Measurements from ENCODE around the gene DNASE1L2. TPM values are rescaled to one million over a fixed set of nuclear protein-coding genes. Genes with fewer than 3 reads are reported as not detected.

The DNASE1L2 gene
- total RNA-seq, 1 donor from 2014 or later: 1.7 TPM

- DNase-seq: no peak
Observed at GRCh38 chr16:2270588-2271470, 34.6 kb downstream of the DNASE1L2 start.

- no peak for DNase-seq
Observed at GRCh38 chr16:2271848-2272461, 35.7 kb downstream of the DNASE1L2 start.

DNA sequence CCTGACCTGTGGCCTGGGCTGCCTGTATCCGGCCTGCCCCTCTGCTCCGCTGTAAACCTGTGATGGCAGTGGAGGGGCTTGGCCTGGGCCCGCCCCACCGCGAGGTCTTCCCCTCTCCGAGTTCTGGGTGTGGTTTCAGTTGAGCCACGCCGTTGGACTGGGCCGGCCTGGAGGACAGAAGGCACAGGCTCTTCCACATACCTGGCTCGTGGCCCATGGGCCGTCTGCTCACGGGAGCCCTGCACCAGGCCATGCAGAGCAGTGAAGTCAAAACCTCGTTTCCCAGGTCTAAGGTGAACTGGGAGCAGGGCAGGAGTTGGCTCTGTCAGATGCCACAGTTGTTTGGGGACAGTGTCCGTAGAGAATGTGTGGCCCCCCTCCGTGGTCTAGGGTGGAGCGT lies 37.2 kb downstream of the DNASE1L2 start:
- no peak for DNase-seq

- DNase-seq: no peak
Observed at GRCh38 chr16:2273931-2274330, 37.7 kb downstream of the DNASE1L2 start.

GRCh38 chr16:2275476-2276367 lies 39.5 kb downstream of the DNASE1L2 start:
- DNase-seq: no peak

DNA sequence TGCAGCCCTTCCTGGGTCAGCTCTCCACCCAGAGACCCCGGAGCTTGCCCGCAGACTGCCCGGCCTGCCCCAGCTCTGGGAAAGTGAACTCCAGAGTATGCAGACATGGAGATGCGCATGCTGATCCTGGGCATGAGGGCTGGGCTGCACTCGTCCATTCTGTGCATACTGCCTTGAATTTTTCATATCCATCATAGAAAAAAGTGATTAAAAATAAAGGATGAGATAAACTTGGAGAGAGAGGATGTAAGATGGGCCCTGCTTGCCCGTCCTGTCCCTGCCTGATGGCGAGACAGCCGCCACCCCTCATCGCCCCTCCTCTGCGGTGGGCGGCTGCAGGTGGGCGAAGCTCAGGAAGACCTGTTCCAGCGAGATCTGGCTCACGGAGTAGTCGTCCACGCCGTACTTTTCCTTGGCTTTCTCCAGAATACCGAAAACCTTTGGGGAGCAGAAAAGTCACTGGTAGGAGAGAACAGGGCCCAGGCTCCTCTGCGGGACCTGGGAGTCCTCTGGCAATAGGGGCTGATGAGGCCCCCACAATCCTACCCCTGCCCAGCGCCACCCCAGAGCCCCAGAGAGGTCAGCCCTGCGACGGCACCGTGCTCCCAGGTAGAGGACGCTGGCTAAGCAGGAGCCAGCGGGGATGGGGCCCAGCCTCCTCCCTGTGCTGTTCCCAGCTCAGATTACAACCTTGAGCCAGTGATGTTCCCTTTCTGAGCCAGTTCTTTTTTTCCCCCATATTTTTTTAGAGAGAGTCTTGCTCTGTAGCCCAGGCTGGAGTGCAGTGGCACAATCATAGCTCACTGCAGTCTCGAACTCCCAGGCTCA lies 40.3 kb downstream of the DNASE1L2 start:
- DNase-seq: no peak

DNA sequence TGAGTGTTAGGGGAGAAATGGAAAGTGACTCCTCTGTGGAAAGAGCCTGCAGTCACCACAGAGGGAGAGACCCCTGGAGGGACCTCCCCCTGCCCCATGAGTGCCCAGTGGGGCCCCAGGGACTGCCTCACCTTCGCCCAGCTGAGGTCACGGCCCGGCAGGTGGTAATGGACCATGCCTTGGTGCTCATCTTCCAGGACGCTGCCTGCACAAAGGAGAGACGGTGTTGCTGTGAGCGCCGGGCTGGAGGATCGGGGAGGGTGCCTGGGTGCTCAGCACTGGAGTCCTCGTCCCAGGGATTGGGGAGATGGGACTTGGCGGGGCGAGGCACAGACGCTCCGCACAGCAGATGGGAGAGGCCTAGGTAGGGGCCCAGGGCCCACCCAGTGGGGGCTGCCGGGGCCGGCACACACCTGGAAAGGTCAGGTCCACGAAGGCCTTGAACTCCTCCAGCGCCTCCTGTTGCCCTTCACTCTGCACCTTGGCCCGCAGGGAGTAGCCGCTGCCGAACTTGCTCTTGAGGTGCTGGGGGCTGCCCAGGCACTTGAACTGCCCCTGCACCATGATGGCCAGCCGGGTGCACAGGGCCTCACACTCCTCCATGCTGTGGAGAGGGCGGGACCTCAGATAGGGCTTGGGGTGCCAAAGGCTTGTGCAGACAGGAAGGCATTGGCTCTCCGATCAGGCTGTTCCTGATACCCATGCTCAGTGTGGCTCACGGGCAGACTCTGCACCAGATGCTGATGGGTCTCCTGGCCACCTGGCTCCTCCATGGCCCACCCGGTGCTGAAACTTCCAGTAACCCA lies 41.4 kb downstream of the DNASE1L2 start:
- no peak for DNase-seq

GRCh38 chr16:2278272-2278608 lies 42.0 kb downstream of the DNASE1L2 start:
- DNase-seq: no peak

DNA sequence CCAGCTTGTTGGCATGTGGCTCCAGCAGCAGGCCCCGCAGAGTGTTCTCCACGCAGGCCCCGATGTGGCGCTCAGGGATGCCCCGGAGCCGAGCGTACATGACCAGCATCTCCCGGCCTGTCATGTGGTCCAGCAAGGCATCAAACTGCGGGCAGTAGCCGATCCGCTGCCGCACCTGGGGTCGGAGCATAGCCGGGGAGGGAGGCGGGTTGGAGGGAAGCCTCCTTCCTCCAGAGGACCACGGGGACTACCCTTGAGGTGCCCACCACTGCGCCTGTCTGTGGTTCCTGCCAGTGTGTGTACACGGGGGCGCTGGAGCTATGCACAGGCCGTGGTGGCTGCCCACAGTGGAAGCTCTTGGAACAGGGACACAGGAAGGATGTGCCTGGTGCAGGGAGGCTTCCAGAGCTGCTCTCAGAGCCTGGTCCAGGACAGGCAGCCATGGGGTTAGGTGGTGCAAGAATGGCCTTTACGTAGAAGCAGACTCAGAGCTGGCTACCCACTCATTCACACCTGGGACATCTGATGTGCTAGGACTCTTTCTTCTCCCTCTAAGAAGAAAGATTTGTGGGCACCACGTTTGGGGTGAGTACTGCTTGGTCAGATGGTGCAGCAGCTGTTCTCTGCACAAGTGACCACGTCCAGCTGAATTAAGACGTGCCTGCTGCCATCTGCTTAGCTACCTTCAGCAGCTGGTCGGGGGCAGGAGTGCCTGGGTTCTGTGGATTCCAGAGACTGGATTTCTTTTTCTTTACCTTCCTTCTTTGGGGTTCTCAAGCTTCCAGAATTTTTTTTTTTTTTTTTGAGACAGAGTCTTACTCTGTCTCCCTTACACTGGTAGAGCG lies 42.9 kb downstream of the DNASE1L2 start:
- no peak for DNase-seq

GRCh38 chr16:2280461-2280860 lies 44.2 kb downstream of the DNASE1L2 start:
- DNase-seq: no peak

GRCh38 chr16:2280981-2281542 lies 44.8 kb downstream of the DNASE1L2 start:
- DNase-seq: no peak

- DNase-seq: no peak
Observed at GRCh38 chr16:2282262-2282661, 46.0 kb downstream of the DNASE1L2 start.

GRCh38 chr16:2282866-2283555 lies 46.8 kb downstream of the DNASE1L2 start:
- no peak for DNase-seq

DNA sequence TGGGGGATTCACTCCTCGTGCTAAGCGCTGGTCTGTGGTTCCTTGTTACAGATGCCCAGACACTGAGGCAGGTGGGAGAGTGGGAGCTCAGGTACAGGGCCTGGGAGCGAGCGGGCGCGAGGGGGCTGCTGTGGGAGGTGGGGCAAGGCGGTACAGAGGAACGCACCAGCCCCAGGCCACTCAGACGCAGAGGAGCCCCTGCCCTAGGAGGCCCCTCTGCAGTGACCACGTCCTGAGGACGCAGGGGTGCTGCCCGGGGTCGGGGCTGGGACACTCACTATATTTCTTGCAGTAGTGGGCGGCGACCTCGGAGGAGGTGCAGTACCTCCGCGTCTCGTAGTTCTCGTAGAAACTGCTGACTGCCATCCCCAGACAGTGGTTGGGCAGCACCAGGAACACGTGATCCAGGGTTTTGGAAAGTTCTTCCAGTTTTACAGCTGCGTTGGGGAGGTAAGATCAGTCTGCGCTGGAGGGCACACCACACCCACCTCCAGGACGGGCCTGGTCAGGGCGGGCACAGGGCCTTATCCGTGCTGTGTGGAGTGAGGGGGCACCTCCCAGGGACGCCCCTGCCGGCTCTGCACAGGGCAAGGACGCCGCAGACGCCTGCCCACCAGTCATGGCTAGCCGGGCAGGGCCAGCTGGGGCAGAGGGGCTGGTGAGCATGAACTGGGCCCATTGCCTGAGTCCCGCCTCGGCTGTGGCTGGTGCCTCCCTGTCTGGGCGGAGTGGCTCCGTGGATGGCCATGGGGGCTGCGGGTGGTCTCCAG lies 47.9 kb downstream of the DNASE1L2 start:
- no peak for DNase-seq

- no peak for DNase-seq
Observed at GRCh38 chr16:2284797-2285576, 48.7 kb downstream of the DNASE1L2 start.

- DNase-seq: no peak
Observed at GRCh38 chr16:2285731-2286191, 49.5 kb downstream of the DNASE1L2 start.

- no peak for DNase-seq
Observed at GRCh38 chr16:2286550-2286949, 50.3 kb downstream of the DNASE1L2 start.
